GM12891 (cell line): ENCODE data around the gene WDR87.
A peak's percentile ranks its signal among the peaks of the same experiment; 100 is the strongest.
"Not testable (repeated sequence)": the region's sequence is repeated elsewhere in the genome, so short reads cannot be mapped to it uniquely, and the experiment has no call there.

ENCODE experiments used
- DNase-seq: peaks from one replicate; pipeline ENCODE4 v3.0.0; 2011; ENCODE audit warnings: low spot score; ENCODE audit not compliant: insufficient read length
- FAIRE-seq: peaks from 2 replicates; lab custom pipeline; 2011; peaks lifted over from hg19 to GRCh38; lab: Jason Lieb, UNC
- PAX5 ChIP-seq: IDR thresholded peaks from 2 replicates; pipeline ENCODE4 v1.6.1; 2011; ENCODE audit warnings: low read length, moderate library complexity, mild to moderate bottlenecking; ENCODE audit not compliant: insufficient read depth, severe bottlenecking
- POLR2A ChIP-seq: IDR thresholded peaks from 2 replicates; pipeline ENCODE4 v1.6.1; 2011; ENCODE audit warnings: low read depth, low read length, control low read depth
- POLR2AphosphoS5 ChIP-seq: IDR thresholded peaks from 2 replicates; pipeline ENCODE4 v1.6.1; 2011; ENCODE audit warnings: low read depth, low read length, control low read depth
- POU2F2 ChIP-seq: IDR thresholded peaks from 2 replicates; pipeline ENCODE4 v1.6.1; 2011; ENCODE audit warnings: low read depth, mild to moderate bottlenecking, control low read depth, low read length, moderate library complexity
- SPI1 ChIP-seq: IDR thresholded peaks from 2 replicates; pipeline ENCODE4 v1.6.1; 2011; ENCODE audit warnings: low read depth, low read length, control low read depth
- TAF1 ChIP-seq: IDR thresholded peaks from 2 replicates; pipeline ENCODE4 v1.6.1; 2011; ENCODE audit warnings: low read depth, low read length, control low read depth

The WDR87 gene

GRCh38 chr19:37932985-37933936 is 26.9 kb upstream of the WDR87 start:
- FAIRE-seq (peak; percentile 31), DNase-seq (no peak)
- TF ChIP-seq SPI1 (no peak), PAX5 (no peak), POU2F2 (no peak)

GRCh38 chr19:37931881-37932655 is 25.7 kb upstream of the WDR87 start:
- DNase-seq (peak; percentile 35), FAIRE-seq (peak; percentile 93)
- TF ChIP-seq PAX5 (no peak), POLR2AphosphoS5 (no peak), POLR2A (no peak), TAF1 (no peak), SPI1 (peak; percentile 69), POU2F2 (no peak)

- no peak for DNase-seq
- TF ChIP-seq TAF1 (no peak), SPI1 (no peak), POLR2AphosphoS5 (no peak), POU2F2 (no peak), POLR2A (no peak), PAX5 (no peak)
- peak; percentile 33 for FAIRE-seq
Observed at GRCh38 chr19:37930416-37930815, 24.0 kb upstream of the WDR87 start.

- TF ChIP-seq TAF1: no peak
- no peak for TF ChIP-seq POLR2A
- TF ChIP-seq POLR2AphosphoS5: no peak
- DNase-seq (no peak), FAIRE-seq (no peak)
Observed at GRCh38 chr19:37929355-37929923, 23.0 kb upstream of the WDR87 start.

GRCh38 chr19:37928527-37929286 is 22.3 kb upstream of the WDR87 start:
- FAIRE-seq (peak; percentile 91), DNase-seq (peak; percentile 51)
- TF ChIP-seq POU2F2 (peak; percentile 98), POLR2A (0 out of 2 replicates have a peak, but pooled peaks have one; percentile 7), PAX5 (no peak)

- DNase-seq (no peak), FAIRE-seq (no peak)
- no peak for TF ChIP-seq POLR2A
- no peak for TF ChIP-seq TAF1
- TF ChIP-seq POLR2AphosphoS5: no peak
Observed at GRCh38 chr19:37926711-37927110, 20.3 kb upstream of the WDR87 start.

- FAIRE-seq (no peak), DNase-seq (no peak)
- no peak for TF ChIP-seq POU2F2
- TF ChIP-seq POLR2A: no peak
- TF ChIP-seq TAF1: no peak
- no peak for TF ChIP-seq POLR2AphosphoS5
- TF ChIP-seq SPI1: no peak
- no peak for TF ChIP-seq PAX5
Observed at GRCh38 chr19:37926255-37926654, 19.9 kb upstream of the WDR87 start.

- DNase-seq: no peak
- FAIRE-seq: no peak
- TF ChIP-seq TAF1 (no peak), SPI1 (no peak), POU2F2 (no peak), POLR2AphosphoS5 (no peak), POLR2A (no peak), PAX5 (no peak)
Observed at GRCh38 chr19:37925212-37925611, 18.8 kb upstream of the WDR87 start.

GRCh38 chr19:37924573-37924972 is 18.2 kb upstream of the WDR87 start:
- not testable (repeated sequence) for FAIRE-seq, DNase-seq
